Trophoblast cell (in vitro differentiated cells and primary cell): ENCODE results near the gene PANK4.

Source experiments
- DNase-seq, 2 donors: peaks; one replicate each; pipeline ENCODE4 v3.0.0-alpha.2; 2016
- H2AFZ ChIP-seq: 2 replicates; pipeline ENCODE4 v1.6.1; 2013; ENCODE audit warnings: low read length, moderate library complexity, mild to moderate bottlenecking; ENCODE audit not compliant: insufficient read depth, poor library complexity
- H2AK5ac ChIP-seq: 2 replicates; pipeline ENCODE4 v1.6.1; 2013; ENCODE audit warnings: mild to moderate bottlenecking, low read length
- H2BK120ac ChIP-seq: 2 replicates; pipeline ENCODE4 v1.6.1; 2013; ENCODE audit warnings: low read length, mild to moderate bottlenecking, moderate library complexity; ENCODE audit not compliant: insufficient read depth, poor library complexity
- H2BK12ac ChIP-seq: 2 replicates; pipeline ENCODE4 v1.6.1; 2013; ENCODE audit warnings: mild to moderate bottlenecking, low read length, moderate library complexity
- H2BK5ac ChIP-seq: 2 replicates; pipeline ENCODE4 v1.6.1; 2013; ENCODE audit warnings: low read length, low read depth, moderate library complexity, mild to moderate bottlenecking; ENCODE audit not compliant: poor library complexity
- H3K14ac ChIP-seq: 2 replicates; pipeline ENCODE4 v1.6.1; 2013; ENCODE audit warnings: mild to moderate bottlenecking, low read length
- H3K18ac ChIP-seq: 2 replicates; pipeline ENCODE4 v1.6.1; 2013; ENCODE audit warnings: mild to moderate bottlenecking, low read length
- H3K23ac ChIP-seq: 2 replicates; pipeline ENCODE4 v1.6.1; 2013; ENCODE audit warnings: low read length
- H3K27ac ChIP-seq: 2 replicates; pipeline ENCODE4 v1.5.1; 2013; ENCODE audit warnings: low read depth, mild to moderate bottlenecking, inconsistent platforms, low read length, moderate library complexity
- H3K27me3 ChIP-seq: 2 replicates; pipeline ENCODE4 v1.6.1; 2013; ENCODE audit warnings: inconsistent platforms, mild to moderate bottlenecking, low read length, moderate library complexity; ENCODE audit not compliant: insufficient read depth
- H3K36me3 ChIP-seq, 2 experiments: 1 replicate in 1 of 2; 2 replicates in 1 of 2; pipeline ENCODE4 v1.6.1; 2013; ENCODE audit warnings: low read length in 2 of 2, mild to moderate bottlenecking in 2 of 2, moderate library complexity in 1 of 2; ENCODE audit not compliant: insufficient read depth in 2 of 2, control insufficient read depth in 1 of 2
- H3K4ac ChIP-seq: 2 replicates; pipeline ENCODE4 v1.6.1; 2013; ENCODE audit warnings: low read depth, mild to moderate bottlenecking, low read length, moderate library complexity
- H3K4me1 ChIP-seq, 2 experiments: 1 replicate in 1 of 2; 2 replicates in 1 of 2; pipeline ENCODE4 v1.6.1; 2013; ENCODE audit warnings: low read length in 2 of 2, mild to moderate bottlenecking in 2 of 2, moderate library complexity in 1 of 2; ENCODE audit not compliant: insufficient read depth in 2 of 2, control insufficient read depth in 1 of 2
- H3K4me2 ChIP-seq: 2 replicates; pipeline ENCODE4 v1.6.1; 2013; ENCODE audit warnings: inconsistent platforms, mild to moderate bottlenecking, low read length, moderate library complexity
- H3K4me3 ChIP-seq: 2 replicates; pipeline ENCODE4 v1.5.1; 2013; ENCODE audit warnings: mild to moderate bottlenecking, low read depth, low read length, inconsistent platforms
- H3K79me1 ChIP-seq: one replicate; pipeline ENCODE4 v1.6.1; 2013; ENCODE audit warnings: low read length
- H3K79me2 ChIP-seq: 2 replicates; pipeline ENCODE4 v1.6.1; 2013; ENCODE audit warnings: low read length, mild to moderate bottlenecking; ENCODE audit not compliant: control insufficient read depth, insufficient read depth, poor library complexity
- H3K9ac ChIP-seq: 2 replicates; pipeline ENCODE4 v1.6.1; 2013; ENCODE audit warnings: mild to moderate bottlenecking, low read length
- H3K9me3 ChIP-seq: 2 replicates; pipeline ENCODE4 v1.6.1; 2013; ENCODE audit warnings: low read depth, mild to moderate bottlenecking, control low read depth, inconsistent platforms, low read length; ENCODE audit not compliant: insufficient read depth
- H4K12ac ChIP-seq: 2 replicates; pipeline ENCODE4 v1.6.1; 2013; ENCODE audit warnings: low read depth, mild to moderate bottlenecking, low read length, moderate library complexity
- H4K8ac ChIP-seq: 2 replicates; pipeline ENCODE4 v1.6.1; 2013; ENCODE audit warnings: low read depth, mild to moderate bottlenecking, low read length, moderate library complexity
- H4K91ac ChIP-seq: one replicate; pipeline ENCODE4 v1.6.1; 2013; ENCODE audit warnings: low read depth, mild to moderate bottlenecking, low read length, moderate library complexity
- WGBS: extraction: QIAGEN DNeasy Blood & Tissue Kit; methylation state at CpG from one replicate; pipeline ENCODE4 v1.1.7; 2013; ENCODE audit warnings: missing lambda C conversion rate; ENCODE audit not compliant: insufficient read length, insufficient coverage; ENCODE audit errors: extremely low coverage; 5-methylcytosine and 5-hydroxymethylcytosine counted together

Gene PANK4

DNA sequence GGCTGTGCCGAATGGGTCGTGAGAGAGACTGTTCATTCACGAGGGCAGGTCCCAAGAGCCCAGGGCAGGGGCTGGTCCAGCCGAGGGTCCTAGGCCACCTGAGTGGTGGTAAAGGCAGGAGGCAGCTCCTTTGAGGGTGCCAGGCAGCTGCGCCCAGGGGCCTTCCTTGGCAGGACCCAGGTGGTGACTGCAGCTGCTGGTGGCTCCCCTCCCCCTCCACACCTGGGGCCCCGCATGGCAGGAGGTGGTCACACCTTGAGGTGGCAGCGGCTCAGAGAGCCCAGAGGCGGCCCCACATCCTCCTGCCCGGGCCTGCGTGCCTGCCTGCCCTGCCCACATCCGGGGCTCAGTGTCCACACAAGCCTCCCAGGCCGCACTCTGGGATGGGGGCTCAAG, 60.1 kb downstream of the PANK4 start:
- H4K8ac ChIP-seq, result no peak overlapping the region
- H4K91ac ChIP-seq, result no peak overlapping the region
- no peak overlapping the region for H3K27ac ChIP-seq
- H3K9ac ChIP-seq, result no peak overlapping the region
- no peak overlapping the region for H2BK5ac ChIP-seq
- H3K36me3 ChIP-seq, result no peaks in the 10 kb centered on the region
- no peaks in the 10 kb centered on the region for H3K27me3 ChIP-seq
- H4K12ac ChIP-seq, result no peak overlapping the region
- no peaks in the 10 kb centered on the region for H3K9me3 ChIP-seq
- H3K4me1 ChIP-seq, result no peaks in the 10 kb centered on the region
- H2BK12ac ChIP-seq, result no peak overlapping the region
- no peak overlapping the region for H2BK120ac ChIP-seq
- no peak overlapping the region for H3K4ac ChIP-seq
- H3K4me3 ChIP-seq, result no peak overlapping the region
- H2AK5ac ChIP-seq, result no peak overlapping the region
- H3K79me1 ChIP-seq, result no peaks in the 10 kb centered on the region
- DNase-seq, result no peak
- no peak overlapping the region for H3K18ac ChIP-seq
- H2AFZ ChIP-seq, result no peak overlapping the region
- no peak overlapping the region for H3K14ac ChIP-seq
- H3K4me2 ChIP-seq, result no peak overlapping the region
- no CpG with 5 or more reads among the region's 12 CpGs for WGBS
- H3K23ac ChIP-seq, result no peak overlapping the region
- H3K79me2 ChIP-seq, result no peaks in the 10 kb centered on the region

DNA sequence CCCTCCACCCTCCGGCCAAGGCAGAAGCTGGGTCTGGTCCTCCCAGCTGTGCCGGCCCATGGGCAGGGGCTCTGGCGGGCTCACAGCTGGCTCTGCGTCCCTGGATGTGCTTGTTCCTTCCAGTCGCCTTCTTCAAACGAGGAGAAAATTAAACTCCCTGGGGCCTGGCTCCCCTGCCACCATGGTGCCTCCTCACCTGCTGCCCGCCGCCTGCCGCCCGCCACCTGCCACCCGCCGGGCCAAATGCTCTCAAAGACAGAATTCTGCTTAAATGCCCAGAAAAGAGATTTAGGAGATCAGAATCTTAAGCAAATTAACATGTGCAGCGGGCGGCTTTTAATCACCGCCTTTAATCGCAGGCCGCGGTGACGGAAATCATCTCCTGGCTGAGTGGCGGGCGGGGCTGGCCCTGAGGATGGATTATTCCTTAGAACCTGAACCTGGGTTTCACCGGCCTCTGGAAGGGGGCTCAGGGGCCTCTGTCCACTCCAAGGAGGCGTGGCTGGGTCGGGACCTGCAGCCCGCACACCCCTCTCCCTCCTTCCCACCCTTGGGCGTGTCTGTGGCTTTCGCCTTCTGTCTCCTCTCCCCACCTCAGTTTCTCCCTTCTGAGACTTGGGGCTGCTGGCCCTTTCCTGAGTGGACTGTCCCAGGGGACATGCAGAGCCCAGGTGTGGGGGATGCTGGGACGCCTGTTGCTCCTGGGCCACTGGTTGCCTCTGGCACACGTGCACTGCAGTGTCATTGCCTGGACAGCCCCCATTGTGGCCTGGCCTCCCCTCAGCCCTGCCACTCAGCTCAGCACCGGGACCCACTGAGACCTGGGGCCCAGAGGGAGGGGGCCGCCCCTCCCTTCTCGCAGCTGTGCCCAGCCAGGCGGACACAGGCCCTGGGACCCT, 60.8 kb downstream of the PANK4 start:
- no CpG with 5 or more reads among the region's 33 CpGs for WGBS

DNA sequence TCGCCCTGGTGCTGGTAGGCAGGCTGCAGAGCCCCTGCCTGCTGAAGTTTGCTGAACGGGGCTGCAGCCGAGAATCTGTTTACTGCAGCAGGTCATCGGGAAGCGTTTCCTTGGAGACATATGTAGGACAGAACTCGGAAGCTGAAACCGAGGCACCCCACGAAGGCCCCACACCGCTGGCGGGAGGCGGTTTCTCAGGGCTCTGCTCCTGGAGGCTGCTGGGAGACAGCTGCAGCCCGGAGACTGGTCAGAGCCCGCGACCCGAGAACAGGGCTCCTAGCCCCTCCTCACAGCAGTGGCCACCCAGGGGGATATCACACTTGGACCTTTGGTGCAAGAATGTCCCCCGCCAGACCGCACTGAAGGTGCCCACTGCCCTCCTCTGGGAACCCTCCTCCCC, 63.0 kb downstream of the PANK4 start:
- Histone ChIP-seq H3K36me3 (no peaks in the 10 kb centered on the region), H3K14ac (no peak overlapping the region), H3K9me3 (no peaks in the 10 kb centered on the region), H3K4me2 (no peak overlapping the region), H3K4me1 (no peaks in the 10 kb centered on the region), H4K91ac (no peak overlapping the region), H4K8ac (no peak overlapping the region), H3K27ac (no peak overlapping the region), H2BK120ac (no peak overlapping the region), H2AFZ (no peak overlapping the region), H3K79me1 (no peaks in the 10 kb centered on the region), H3K23ac (no peak overlapping the region), H3K79me2 (no peaks in the 10 kb centered on the region), H3K18ac (no peak overlapping the region), H3K4me3 (no peak overlapping the region), H2BK5ac (no peak overlapping the region), H3K9ac (no peak overlapping the region), H2AK5ac (no peak overlapping the region), H3K27me3 (no peaks in the 10 kb centered on the region), H4K12ac (no peak overlapping the region), H2BK12ac (no peak overlapping the region), H3K4ac (no peak overlapping the region)
- DNase-seq, result no peak
- WGBS, result no CpG with 5 or more reads among the region's 17 CpGs

More for the DNA sequence above, 60.8 kb downstream of the PANK4 start:
- Histone ChIP-seq H2BK120ac (no peak overlapping the region), H3K14ac (no peak overlapping the region), H4K91ac (no peak overlapping the region), H2AK5ac (no peak overlapping the region), H4K12ac (no peak overlapping the region), H3K9ac (no peak overlapping the region), H3K79me2 (no peaks in the 10 kb centered on the region), H3K4me3 (no peak overlapping the region), H3K79me1 (no peaks in the 10 kb centered on the region), H3K4me2 (no peak overlapping the region), H3K4me1 (no peaks in the 10 kb centered on the region), H4K8ac (no peak overlapping the region), H2AFZ (no peak overlapping the region), H3K4ac (no peak overlapping the region), H3K23ac (no peak overlapping the region), H2BK5ac (no peak overlapping the region), H3K27me3 (no peaks in the 10 kb centered on the region), H2BK12ac (no peak overlapping the region), H3K36me3 (no peaks in the 10 kb centered on the region), H3K27ac (no peak overlapping the region), H3K18ac (no peak overlapping the region), H3K9me3 (no peaks in the 10 kb centered on the region)
- no peak for DNase-seq

DNA sequence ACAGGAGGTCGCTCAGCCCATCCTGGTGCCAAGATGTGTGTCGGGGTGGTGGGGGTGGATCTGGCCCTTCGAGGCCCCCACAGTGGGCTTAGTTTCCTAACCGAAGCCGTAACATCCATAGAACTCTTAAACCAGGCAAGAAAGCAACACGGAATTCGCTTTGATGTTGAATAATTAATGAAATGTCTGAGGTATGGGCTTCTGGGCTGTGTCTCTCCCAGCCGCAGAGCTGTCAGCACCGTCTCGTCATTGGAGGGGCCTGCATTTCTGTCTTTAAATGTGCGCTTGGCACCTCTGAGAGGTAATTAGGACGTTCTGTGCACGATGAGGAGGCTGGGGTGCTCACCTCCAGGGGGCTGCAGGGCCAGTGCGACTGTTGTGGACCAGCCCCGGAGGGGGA, 63.6 kb downstream of the PANK4 start:
- Histone ChIP-seq H3K79me1 (no peaks in the 10 kb centered on the region), H2BK12ac (no peak overlapping the region), H3K4me2 (no peak overlapping the region), H3K27me3 (no peaks in the 10 kb centered on the region), H3K9me3 (no peaks in the 10 kb centered on the region), H3K9ac (no peak overlapping the region), H3K18ac (no peak overlapping the region), H4K91ac (no peak overlapping the region), H3K36me3 (no peaks in the 10 kb centered on the region), H2BK120ac (no peak overlapping the region), H3K14ac (no peak overlapping the region), H3K4me1 (no peaks in the 10 kb centered on the region), H3K79me2 (no peaks in the 10 kb centered on the region), H3K23ac (no peak overlapping the region), H4K8ac (no peak overlapping the region), H3K27ac (no peak overlapping the region), H2AK5ac (no peak overlapping the region), H3K4ac (no peak overlapping the region), H4K12ac (no peak overlapping the region), H2BK5ac (no peak overlapping the region), H2AFZ (no peak overlapping the region), H3K4me3 (no peak overlapping the region)
- no peak for DNase-seq
- no CpG with 5 or more reads among the region's 15 CpGs for WGBS
